ENCODE data around the gene BRD7. TPM values are rescaled to one million over a fixed set of nuclear protein-coding genes. Genes with fewer than 3 reads are reported as not detected.

Gene BRD7
- total RNA-seq, 2 donors from 2014 or later: 28.0 to 28.9 TPM

GRCh38 chr16:50407351-50407750 is 38.6 kb upstream of the BRD7 start:
- Histone ChIP-seq H3K4me1 (no peaks in the 10 kb centered on the region), H3K4me3 (no peak overlapping the region), H3K36me3 (no peaks in the 10 kb centered on the region), H3K27ac (no peak overlapping the region), H3K27me3 (no peaks in the 10 kb centered on the region), H3K9me3 (no peaks in the 10 kb centered on the region)
- TF ChIP-seq, protein P1, sequence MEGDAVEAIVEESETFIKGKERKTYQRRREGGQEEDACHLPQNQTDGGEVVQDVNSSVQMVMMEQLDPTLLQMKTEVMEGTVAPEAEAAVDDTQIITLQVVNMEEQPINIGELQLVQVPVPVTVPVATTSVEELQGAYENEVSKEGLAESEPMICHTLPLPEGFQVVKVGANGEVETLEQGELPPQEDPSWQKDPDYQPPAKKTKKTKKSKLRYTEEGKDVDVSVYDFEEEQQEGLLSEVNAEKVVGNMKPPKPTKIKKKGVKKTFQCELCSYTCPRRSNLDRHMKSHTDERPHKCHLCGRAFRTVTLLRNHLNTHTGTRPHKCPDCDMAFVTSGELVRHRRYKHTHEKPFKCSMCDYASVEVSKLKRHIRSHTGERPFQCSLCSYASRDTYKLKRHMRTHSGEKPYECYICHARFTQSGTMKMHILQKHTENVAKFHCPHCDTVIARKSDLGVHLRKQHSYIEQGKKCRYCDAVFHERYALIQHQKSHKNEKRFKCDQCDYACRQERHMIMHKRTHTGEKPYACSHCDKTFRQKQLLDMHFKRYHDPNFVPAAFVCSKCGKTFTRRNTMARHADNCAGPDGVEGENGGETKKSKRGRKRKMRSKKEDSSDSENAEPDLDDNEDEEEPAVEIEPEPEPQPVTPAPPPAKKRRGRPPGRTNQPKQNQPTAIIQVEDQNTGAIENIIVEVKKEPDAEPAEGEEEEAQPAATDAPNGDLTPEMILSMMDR (IDR thresholded peaks at IDR 0.05): no peak
- peak; percentile 55 for DNase-seq (ENCODE audit: low spot score)

DNA sequence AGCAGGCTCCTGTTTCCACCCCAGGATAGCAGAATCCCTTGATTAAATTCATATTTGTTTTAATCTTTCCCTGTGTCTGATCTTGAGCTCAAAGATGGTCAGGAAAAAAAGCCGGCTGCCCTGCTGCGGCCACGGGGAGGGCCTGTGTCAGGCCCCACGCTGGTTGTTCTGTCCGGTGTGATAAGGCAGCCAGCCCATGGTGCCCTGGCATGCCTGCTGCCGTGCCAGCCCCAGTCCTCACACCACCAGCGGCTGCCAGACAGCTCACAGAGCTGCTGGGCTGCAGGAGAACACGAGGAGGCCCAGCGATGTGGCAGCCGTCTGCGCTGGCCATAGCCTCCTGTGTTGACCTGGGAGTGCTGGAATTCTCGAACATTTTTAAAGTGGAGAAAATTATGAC is 34.7 kb upstream of the BRD7 start:
- Histone ChIP-seq H3K27ac (no peak overlapping the region), H3K4me1 (no peaks in the 10 kb centered on the region), H3K27me3 (no peaks in the 10 kb centered on the region), H3K36me3 (no peaks in the 10 kb centered on the region), H3K9me3 (no peaks in the 10 kb centered on the region), H3K4me3 (no peak overlapping the region)
- TF ChIP-seq, protein P1 (IDR thresholded peaks at IDR 0.05): no peak
- DNase-seq (ENCODE audit: low spot score): peak; percentile 16

- no peak overlapping the region for H3K27ac ChIP-seq
- H3K4me3 ChIP-seq: no peak overlapping the region
- TF ChIP-seq, protein P1 (IDR thresholded peaks at IDR 0.05): no peak
- H3K4me1 ChIP-seq: no peaks in the 10 kb centered on the region
- H3K9me3 ChIP-seq: no peaks in the 10 kb centered on the region
- peak; percentile 21 for DNase-seq (ENCODE audit: low spot score)
- no peaks in the 10 kb centered on the region for H3K36me3 ChIP-seq
- H3K27me3 ChIP-seq: no peaks in the 10 kb centered on the region
These were observed 33.6 kb upstream of the BRD7 start for GRCh38 chr16:50402298-50402895.

- no peaks in the 10 kb centered on the region for H3K27me3 ChIP-seq
- peak; percentile 7 for DNase-seq (ENCODE audit: low spot score)
- TF ChIP-seq, protein P1 (IDR thresholded peaks at IDR 0.05): no peak
These were observed 32.6 kb upstream of the BRD7 start for GRCh38 chr16:50401355-50401754.

DNA sequence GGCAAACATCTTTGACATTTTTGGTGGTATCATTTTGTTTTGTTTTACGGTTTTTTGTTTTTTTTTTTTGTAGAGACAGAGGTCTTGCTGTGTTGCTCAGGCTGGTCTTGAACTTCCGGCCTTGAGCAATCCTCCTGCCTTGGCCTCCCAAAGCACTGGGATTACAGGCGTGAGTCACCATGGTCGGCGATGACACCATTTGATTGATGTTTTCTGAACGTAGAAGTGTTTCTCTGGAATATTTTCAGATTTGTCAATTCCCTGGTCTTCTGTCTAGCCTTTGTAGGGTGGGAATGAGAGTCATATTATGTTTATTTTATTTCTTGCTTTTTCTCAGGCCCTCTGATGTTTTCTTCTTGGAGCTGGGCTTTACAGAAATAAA is 32.2 kb upstream of the BRD7 start:
- no peak for DNase-seq (ENCODE audit: low spot score)
- TF ChIP-seq, protein P1 (IDR thresholded peaks at IDR 0.05): no peak

More at GRCh38 chr16:50401355-50401754, 32.6 kb upstream of the BRD7 start:
- H3K27ac ChIP-seq: no peak overlapping the region
- H3K4me1 ChIP-seq: no peaks in the 10 kb centered on the region
- H3K4me3 ChIP-seq: no peak overlapping the region
- no peaks in the 10 kb centered on the region for H3K36me3 ChIP-seq
- no peaks in the 10 kb centered on the region for H3K9me3 ChIP-seq

More for the DNA sequence above, 32.2 kb upstream of the BRD7 start:
- no peak overlapping the region for H3K4me3 ChIP-seq
- H3K4me1 ChIP-seq: no peaks in the 10 kb centered on the region
- no peaks in the 10 kb centered on the region for H3K27me3 ChIP-seq
- H3K9me3 ChIP-seq: no peaks in the 10 kb centered on the region
- no peaks in the 10 kb centered on the region for H3K36me3 ChIP-seq
- no peak overlapping the region for H3K27ac ChIP-seq

Data from right atrium auricular region (tissue), 2 donors.